Caco-2 (cell line): Measurements from ENCODE around the gene PAX5. TPM values are rescaled to one million over a fixed set of nuclear protein-coding genes. Genes with fewer than 3 reads are reported as not detected.

ENCODE experiments used
- BruUV-seq: library from RNA; stranded (reverse); fragments of 400-500 nt; replicated peaks from 2 replicates; lab custom pipeline; 2021; lab: Mats Ljungman, UMichigan
- CTCF ChIA-PET: fragments of 300-600 bp; sonication (Branson Sonifier 250); formaldehyde crosslinking; loops from one replicate; lab custom pipeline; 2022; ENCODE audit warnings: antibody characterized with exemption; lab: Charles Lee
- POLR2A ChIA-PET: fragments of 300-600 bp; sonication (Branson Sonifier 250); formaldehyde crosslinking; loops from one replicate; lab custom pipeline; 2022; ENCODE audit warnings: antibody characterized with exemption; lab: Charles Lee
- DNase-seq, 2 experiments: peaks; one replicate each; pipeline versions ENCODE4 v3.0.0 to v3.0.0-alpha.2; 2020 to 2022
- H3K27me3 ChIP-seq: replicated peaks from 2 replicates; pipeline ENCODE4 v1.6.0; 2011; ENCODE audit warnings: low read length; ENCODE audit not compliant: control insufficient read depth, insufficient read depth
- H3K36me3 ChIP-seq: 2 replicates; pipeline ENCODE4 v1.5.1; 2011; ENCODE audit warnings: low read length; ENCODE audit not compliant: control insufficient read depth, insufficient read depth
- H3K4me1 ChIP-seq: fragments of 250-450 bp; sonication (Bioruptor Pico); 2 replicates; pipeline ENCODE4 v1.5.1; 2020; ENCODE audit warnings: mild to moderate bottlenecking
- H3K4me3 ChIP-seq: 2 replicates; pipeline ENCODE4 v1.5.1; 2011; ENCODE audit warnings: low read depth, mild to moderate bottlenecking, control low read depth, low read length
- H3K9me3 ChIP-seq: fragments of 250-450 bp; sonication (Bioruptor Pico); 2 replicates; pipeline ENCODE4 v1.5.1; 2020; ENCODE audit warnings: mild to moderate bottlenecking, moderate library complexity
- H3K27ac Mint-ChIP-seq: one replicate; pipeline ENCODE4 v1.8.0; 2022; ENCODE audit warnings: mixed read lengths; ENCODE audit not compliant: unreplicated experiment
- H3K27me3 Mint-ChIP-seq: one replicate; pipeline ENCODE4 v1.8.0; 2022; ENCODE audit warnings: mixed read lengths; ENCODE audit not compliant: insufficient read depth, unreplicated experiment
- H3K36me3 Mint-ChIP-seq: one replicate; pipeline ENCODE4 v1.8.0; 2022; ENCODE audit warnings: mild to moderate bottlenecking, mixed read lengths; ENCODE audit not compliant: insufficient read depth, unreplicated experiment
- H3K4me1 Mint-ChIP-seq: one replicate; pipeline ENCODE4 v1.8.0; 2022; ENCODE audit warnings: low read depth, mixed read lengths; ENCODE audit not compliant: unreplicated experiment
- H3K4me3 Mint-ChIP-seq: one replicate; pipeline ENCODE4 v1.8.0; 2022; ENCODE audit warnings: mild to moderate bottlenecking, moderate library complexity, mixed read lengths; ENCODE audit not compliant: unreplicated experiment
- H3K9me3 Mint-ChIP-seq: one replicate; pipeline ENCODE4 v1.8.0; 2022; ENCODE audit warnings: mixed read lengths; ENCODE audit not compliant: unreplicated experiment
- intact Hi-C: fragments of 100-400 bp; cut with micrococcal nuclease; formaldehyde crosslinking; loops from one replicate; pipeline ENCODE4 v1.10.0; 2022; ENCODE audit not compliant: unreplicated experiment
- total RNA-seq: library from RNA; stranded (reverse); gene quantifications from 2 replicates; pipeline ENCODE4 v1.2.3, GENCODE V29; 2022
- TF ChIP-seq, protein P1 (sequence below), 2 experiments: fragments of 200-600 bp in 1 of 2; IDR thresholded peaks; 1 replicate in 1 of 2; 2 replicates in 1 of 2; pipeline versions ENCODE4 v1.5.1 to v1.8.0; 2011 to 2022; ENCODE audit warnings: antibody characterized with exemption in 1 of 2, control low read depth in 1 of 2, inconsistent platforms in 1 of 2, low read depth in 1 of 2, low read length in 1 of 2, mild to moderate bottlenecking in 1 of 2, moderate library complexity in 1 of 2; ENCODE audit not compliant: insufficient read depth in 1 of 2, severe bottlenecking in 1 of 2, unreplicated experiment in 1 of 2

Gene PAX5
- total RNA-seq, 1 experiment from 2014 or later = not detected

DNA sequence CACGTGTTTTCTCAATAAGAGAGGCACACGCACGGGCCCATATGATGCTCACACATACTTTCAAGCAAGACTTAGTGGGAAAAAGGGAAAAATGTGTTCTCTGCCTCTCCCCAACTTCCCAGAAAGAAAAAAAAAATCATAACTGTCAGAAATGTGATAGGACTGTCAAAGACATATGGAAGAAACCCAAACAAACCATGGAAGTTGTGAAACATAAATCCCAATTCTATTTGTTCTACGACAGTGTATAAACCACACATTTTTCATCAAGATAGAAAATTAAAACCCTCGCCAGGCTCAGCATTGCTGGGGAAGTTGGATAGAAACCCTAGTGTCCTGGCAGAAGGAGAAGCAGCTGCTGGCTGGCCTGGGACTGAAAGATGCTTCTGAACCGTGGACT is 211.9 kb downstream of the PAX5 start:
- Mint-ChIP-seq H3K4me1 (peaks cover 6% of the 10 kb centered on the region), H3K4me3 (no peak overlapping the region), H3K27me3 (peaks cover 3% of the 10 kb centered on the region), H3K27ac (no peak overlapping the region), H3K9me3 (no peaks in the 10 kb centered on the region), H3K36me3 (no peaks in the 10 kb centered on the region)
- no peaks in the 10 kb centered on the region for H3K27me3 ChIP-seq
- ChIA-PET CTCF (no interaction called here), POLR2A (no interaction called here)
- no peaks in the 10 kb centered on the region for H3K36me3 ChIP-seq
- DNase-seq = no peak
- intact Hi-C loops = no loop called here
- peaks cover 1% of the 10 kb centered on the region for H3K4me1 ChIP-seq
- TF ChIP-seq, protein P1, sequence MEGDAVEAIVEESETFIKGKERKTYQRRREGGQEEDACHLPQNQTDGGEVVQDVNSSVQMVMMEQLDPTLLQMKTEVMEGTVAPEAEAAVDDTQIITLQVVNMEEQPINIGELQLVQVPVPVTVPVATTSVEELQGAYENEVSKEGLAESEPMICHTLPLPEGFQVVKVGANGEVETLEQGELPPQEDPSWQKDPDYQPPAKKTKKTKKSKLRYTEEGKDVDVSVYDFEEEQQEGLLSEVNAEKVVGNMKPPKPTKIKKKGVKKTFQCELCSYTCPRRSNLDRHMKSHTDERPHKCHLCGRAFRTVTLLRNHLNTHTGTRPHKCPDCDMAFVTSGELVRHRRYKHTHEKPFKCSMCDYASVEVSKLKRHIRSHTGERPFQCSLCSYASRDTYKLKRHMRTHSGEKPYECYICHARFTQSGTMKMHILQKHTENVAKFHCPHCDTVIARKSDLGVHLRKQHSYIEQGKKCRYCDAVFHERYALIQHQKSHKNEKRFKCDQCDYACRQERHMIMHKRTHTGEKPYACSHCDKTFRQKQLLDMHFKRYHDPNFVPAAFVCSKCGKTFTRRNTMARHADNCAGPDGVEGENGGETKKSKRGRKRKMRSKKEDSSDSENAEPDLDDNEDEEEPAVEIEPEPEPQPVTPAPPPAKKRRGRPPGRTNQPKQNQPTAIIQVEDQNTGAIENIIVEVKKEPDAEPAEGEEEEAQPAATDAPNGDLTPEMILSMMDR (IDR thresholded peaks at IDR 0.05; ENCODE audit: insufficient read depth in 1 of 2, low read depth in 1 of 2, low read length in 1 of 2, severe bottlenecking in 1 of 2, unreplicated experiment in 1 of 2) = no peak
- no TSS peak for BruUV-seq
- H3K4me3 ChIP-seq = no peak overlapping the region
- no peaks in the 10 kb centered on the region for H3K9me3 ChIP-seq

DNA sequence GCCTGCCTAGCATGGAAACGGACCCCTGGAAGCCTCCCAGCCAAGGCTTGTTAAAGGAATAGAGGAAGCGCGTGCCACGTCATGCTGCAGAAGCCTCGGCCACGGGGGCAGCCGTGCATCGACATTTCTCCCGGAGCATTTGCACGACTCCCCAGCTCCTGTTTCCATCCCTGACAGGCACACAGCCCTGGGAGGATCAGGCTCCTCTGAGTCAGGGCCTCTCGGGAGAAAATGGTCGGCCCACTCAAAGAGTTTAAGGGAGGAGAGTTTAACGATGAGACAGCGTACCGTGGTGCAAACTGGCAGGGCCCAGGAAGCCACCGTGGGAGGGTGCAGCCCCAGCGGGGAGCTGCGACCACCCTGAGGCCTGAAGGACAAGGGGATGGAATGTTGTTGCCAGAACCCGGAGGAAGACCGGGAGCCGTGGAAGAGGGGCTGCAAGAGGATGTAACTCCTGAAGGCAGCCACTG is 213.6 kb downstream of the PAX5 start:
- ChIA-PET POLR2A (no interaction called here), CTCF (no interaction called here)
- H3K4me1 ChIP-seq = no peaks in the 10 kb centered on the region
- H3K9me3 Mint-ChIP-seq = no peaks in the 10 kb centered on the region
- H3K36me3 Mint-ChIP-seq = no peaks in the 10 kb centered on the region
- H3K27me3 Mint-ChIP-seq = peaks cover 3% of the 10 kb centered on the region
- H3K9me3 ChIP-seq = no peaks in the 10 kb centered on the region
- H3K4me1 Mint-ChIP-seq = peaks cover 6% of the 10 kb centered on the region
- DNase-seq = no peak
- no peaks in the 10 kb centered on the region for H3K27me3 ChIP-seq
- TF ChIP-seq, protein P1 (IDR thresholded peaks at IDR 0.05; ENCODE audit: insufficient read depth in 1 of 2, low read depth in 1 of 2, low read length in 1 of 2, severe bottlenecking in 1 of 2, unreplicated experiment in 1 of 2) = no peak
- H3K4me3 Mint-ChIP-seq = no peak overlapping the region
- H3K36me3 ChIP-seq = no peaks in the 10 kb centered on the region
- no peak overlapping the region for H3K27ac Mint-ChIP-seq
- no TSS peak for BruUV-seq
- no peak overlapping the region for H3K4me3 ChIP-seq
- intact Hi-C loops = no loop called here

DNA sequence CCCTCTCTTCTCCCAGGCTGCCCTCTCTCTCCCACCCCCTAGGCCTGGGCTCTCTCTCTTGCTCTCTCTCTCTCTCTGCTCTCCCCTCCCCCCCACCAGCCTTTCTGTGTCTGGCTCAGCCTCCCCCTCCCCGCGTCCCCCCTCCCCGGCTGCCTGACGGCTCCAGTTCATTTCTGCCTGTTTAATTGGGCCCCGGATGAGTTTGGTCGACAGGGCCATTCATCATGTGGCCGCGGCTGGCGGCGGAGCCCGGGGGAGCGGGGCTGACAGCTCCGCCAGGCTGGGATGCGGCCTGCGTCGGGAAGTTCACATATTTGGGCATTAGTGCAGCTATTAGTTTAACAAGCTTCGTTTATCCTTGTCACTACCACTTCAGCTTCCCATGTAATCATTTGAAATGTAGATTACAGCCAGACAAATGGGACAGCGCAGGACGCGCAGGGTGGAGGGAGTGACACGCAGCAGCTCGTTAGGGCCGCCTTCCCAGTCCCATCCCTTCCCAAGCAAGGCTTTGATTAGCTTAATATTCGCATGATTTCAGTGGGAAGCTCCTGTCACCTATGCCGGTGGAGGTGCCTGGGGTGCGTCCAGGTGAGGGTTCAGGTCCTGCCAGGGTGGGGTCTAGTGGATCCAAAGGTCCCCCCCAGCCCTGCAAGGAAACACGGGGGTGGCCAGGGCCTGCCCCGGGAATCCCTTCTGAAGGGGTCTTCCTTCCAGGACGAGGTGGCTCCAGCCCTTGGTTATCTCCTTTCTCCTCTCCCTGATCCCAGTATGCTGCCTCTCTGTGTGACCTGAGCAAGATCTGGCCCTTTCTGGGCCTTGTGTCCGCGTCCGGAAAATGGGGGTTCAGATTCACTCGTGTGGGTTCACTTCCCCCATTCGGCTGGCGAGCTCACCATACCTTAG is 214.8 kb downstream of the PAX5 start:
- peaks cover 3% of the 10 kb centered on the region for H3K27me3 Mint-ChIP-seq
- CTCF ChIA-PET = no interaction called here
- peaks cover 7% of the 10 kb centered on the region for H3K9me3 Mint-ChIP-seq
- DNase-seq = no peak
- H3K36me3 ChIP-seq = no peaks in the 10 kb centered on the region
- no peak overlapping the region for H3K4me3 Mint-ChIP-seq
- intact Hi-C loops = no loop called here
- no peaks in the 10 kb centered on the region for H3K27me3 ChIP-seq
- H3K36me3 Mint-ChIP-seq = no peaks in the 10 kb centered on the region
- BruUV-seq = no TSS peak
- TF ChIP-seq, protein P1 (IDR thresholded peaks at IDR 0.05; ENCODE audit: insufficient read depth in 1 of 2, low read depth in 1 of 2, low read length in 1 of 2, severe bottlenecking in 1 of 2, unreplicated experiment in 1 of 2) = no peak
- no peaks in the 10 kb centered on the region for H3K9me3 ChIP-seq
- H3K4me1 Mint-ChIP-seq = peaks cover 6% of the 10 kb centered on the region
- no peaks in the 10 kb centered on the region for H3K4me1 ChIP-seq
- no peak overlapping the region for H3K27ac Mint-ChIP-seq
- no peak overlapping the region for H3K4me3 ChIP-seq
- POLR2A ChIA-PET = no interaction called here
